Measurements from ENCODE around the gene SLC43A3.

GRCh38 chr11:57439786-57440185, 12.9 kb upstream of the SLC43A3 start:
- no peak for TF ChIP-seq CTCF (IDR thresholded peaks at IDR 0.05; ENCODE audit: low read depth, low read length, poor library complexity, severe bottlenecking)
- TF ChIP-seq EZH2phosphoT487 (IDR thresholded peaks at IDR 0.05; ENCODE audit: borderline replicate concordance, low read length), result no peak

Measured in DOHH2 (cell line).